Body of pancreas (tissue), 4 donors: ENCODE results near the gene SEC62.

Experiments
- POLR2A ChIP-seq, 3 donors: fragments of 450-650 bp; IDR thresholded peaks; one replicate each; pipeline ENCODE4 v1.6.1; 2016; ENCODE audit warnings: antibody characterized with exemption in 3 of 3, mild to moderate bottlenecking in 2 of 3
- TF ChIP-seq, protein P1 (sequence below), 7 experiments: fragments of 450-650 bp in 4 of 7; fragments of 200-600 bp in 3 of 7; sonication (generic) in 3 of 7; IDR thresholded peaks; one replicate each; pipeline ENCODE4 v1.5.1; 2016 to 2019; ENCODE audit warnings: antibody characterized with exemption in 7 of 7

DNA sequence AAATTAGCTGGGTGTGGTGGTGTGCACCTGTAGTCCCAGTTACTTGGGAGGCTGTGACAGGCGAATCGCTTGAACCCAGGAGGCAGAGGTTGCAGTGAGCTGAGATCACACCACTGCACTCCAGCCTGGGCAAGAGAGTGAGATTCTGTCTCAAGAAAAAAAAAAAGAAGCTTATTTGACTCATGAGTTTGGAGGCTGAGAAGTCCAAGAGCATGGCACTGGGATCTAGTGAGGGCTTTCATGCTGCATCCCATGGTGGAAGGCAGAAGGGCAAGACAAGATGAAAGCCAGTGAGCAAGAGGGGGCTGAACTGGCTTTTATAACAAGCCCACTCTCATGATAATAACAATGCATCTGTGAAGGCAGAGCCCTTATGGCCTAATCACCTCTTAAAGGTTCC is 33.4 kb downstream of the SEC62 start:
- TF ChIP-seq POLR2A (IDR thresholded peaks at IDR 0.05), result no peak
- TF ChIP-seq, protein P1, sequence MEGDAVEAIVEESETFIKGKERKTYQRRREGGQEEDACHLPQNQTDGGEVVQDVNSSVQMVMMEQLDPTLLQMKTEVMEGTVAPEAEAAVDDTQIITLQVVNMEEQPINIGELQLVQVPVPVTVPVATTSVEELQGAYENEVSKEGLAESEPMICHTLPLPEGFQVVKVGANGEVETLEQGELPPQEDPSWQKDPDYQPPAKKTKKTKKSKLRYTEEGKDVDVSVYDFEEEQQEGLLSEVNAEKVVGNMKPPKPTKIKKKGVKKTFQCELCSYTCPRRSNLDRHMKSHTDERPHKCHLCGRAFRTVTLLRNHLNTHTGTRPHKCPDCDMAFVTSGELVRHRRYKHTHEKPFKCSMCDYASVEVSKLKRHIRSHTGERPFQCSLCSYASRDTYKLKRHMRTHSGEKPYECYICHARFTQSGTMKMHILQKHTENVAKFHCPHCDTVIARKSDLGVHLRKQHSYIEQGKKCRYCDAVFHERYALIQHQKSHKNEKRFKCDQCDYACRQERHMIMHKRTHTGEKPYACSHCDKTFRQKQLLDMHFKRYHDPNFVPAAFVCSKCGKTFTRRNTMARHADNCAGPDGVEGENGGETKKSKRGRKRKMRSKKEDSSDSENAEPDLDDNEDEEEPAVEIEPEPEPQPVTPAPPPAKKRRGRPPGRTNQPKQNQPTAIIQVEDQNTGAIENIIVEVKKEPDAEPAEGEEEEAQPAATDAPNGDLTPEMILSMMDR (IDR thresholded peaks at IDR 0.05), result no peak
